ENCODE data around the gene ZNF22.
A peak's percentile ranks its signal among the peaks of the same experiment; 100 is the strongest.
"Not testable (repeated sequence)": the region's sequence is repeated elsewhere in the genome, so short reads cannot be mapped to it uniquely, and the experiment has no call there.

ZNF22 gene

DNA sequence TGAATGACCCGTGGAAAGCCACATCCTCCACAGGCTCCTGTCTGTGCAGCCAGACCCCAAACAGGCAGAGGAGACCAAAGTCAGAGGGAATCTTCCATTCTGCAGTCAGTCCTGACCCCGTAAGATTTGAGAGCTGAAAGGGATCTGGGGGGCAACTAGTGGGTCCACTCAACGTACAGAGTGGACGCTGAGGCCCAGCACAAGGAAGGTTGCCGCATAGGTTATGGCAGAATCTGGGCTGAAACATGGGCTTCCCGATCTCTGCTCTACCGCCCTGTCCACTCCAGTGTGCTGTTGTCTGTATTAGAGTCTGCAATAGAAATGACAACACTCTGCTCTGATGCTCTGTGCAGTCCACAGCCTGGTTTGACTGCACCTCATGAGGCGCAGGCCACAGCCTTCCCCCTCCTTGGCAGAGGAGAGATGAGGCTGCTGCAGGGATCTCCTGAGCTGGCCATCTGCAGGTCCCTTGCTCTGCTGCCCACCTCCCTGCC lies 7.9 kb upstream of the ZNF22 start:
- no peak for DNase-seq

DNA sequence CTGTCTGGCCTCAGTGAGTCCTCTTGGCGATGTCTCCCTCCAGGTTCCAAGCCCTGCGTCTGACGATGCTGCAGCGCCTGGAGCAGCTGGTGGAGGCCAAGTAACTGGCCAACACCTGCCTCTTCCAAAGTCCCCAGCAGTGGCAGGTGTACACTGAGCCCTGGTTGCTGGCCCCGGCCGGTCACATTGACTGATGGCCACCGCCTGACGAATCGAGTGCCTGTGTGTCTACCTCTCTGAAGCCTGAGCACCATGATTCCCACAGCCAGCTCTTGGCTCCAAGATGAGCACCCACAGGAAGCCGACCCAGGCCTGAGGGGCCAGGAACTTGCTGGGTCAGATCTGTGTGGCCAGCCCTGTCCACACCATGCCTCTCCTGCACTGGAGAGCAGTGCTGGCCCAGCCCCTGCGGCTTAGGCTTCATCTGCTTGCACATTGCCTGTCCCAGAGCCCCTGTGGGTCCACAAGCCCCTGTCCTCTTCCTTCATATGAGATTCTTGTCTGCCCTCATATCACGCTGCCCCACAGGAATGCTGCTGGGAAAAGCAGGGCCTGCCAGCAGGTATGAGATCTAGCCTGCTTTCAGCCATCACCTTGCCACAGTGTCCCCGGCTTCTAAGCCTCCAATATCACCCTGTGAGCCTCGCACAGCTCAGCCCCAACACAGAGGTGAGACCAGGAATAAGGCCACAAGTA lies 7.3 kb upstream of the ZNF22 start:
- no peak for DNase-seq

DNA sequence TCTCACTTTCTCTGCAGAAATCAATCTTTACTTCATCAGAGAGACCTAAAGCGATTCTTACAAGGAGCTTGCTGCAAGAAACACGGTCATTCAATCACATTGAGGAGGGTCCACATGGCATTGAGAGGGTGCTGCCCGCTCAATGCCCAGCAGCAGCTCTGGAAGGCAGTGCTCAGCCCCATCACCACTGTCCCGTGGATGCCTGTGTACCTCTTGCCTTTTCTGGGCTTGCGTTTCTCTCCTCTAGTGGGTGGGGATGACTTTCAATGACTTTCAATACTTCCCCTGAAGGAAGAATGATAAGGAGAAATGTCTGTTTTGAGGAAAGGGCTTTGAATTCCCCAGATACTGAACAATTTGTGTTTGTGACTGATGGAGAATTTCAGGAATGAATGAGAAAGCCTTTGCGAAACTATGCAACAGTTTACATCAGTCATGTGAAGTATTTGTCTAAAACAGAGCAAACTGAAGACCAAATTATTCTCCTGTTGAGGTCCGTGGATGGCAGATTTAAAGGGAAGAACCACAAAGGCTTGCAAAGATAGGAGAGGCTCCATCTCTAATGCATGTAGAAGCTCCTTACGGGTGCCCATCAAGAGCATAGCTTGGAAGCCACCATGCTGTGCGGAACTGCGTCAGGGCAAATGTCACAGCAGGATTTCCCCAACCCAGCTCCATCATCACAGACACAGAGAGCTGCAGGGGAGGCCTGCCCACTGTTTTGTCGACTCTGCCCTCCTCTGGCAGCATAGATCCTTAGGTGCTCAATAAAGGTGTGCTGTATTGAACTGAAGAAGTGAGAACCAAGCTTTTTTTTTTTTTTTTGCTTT lies 6.6 kb upstream of the ZNF22 start:
- DNase-seq: no peak

DNA sequence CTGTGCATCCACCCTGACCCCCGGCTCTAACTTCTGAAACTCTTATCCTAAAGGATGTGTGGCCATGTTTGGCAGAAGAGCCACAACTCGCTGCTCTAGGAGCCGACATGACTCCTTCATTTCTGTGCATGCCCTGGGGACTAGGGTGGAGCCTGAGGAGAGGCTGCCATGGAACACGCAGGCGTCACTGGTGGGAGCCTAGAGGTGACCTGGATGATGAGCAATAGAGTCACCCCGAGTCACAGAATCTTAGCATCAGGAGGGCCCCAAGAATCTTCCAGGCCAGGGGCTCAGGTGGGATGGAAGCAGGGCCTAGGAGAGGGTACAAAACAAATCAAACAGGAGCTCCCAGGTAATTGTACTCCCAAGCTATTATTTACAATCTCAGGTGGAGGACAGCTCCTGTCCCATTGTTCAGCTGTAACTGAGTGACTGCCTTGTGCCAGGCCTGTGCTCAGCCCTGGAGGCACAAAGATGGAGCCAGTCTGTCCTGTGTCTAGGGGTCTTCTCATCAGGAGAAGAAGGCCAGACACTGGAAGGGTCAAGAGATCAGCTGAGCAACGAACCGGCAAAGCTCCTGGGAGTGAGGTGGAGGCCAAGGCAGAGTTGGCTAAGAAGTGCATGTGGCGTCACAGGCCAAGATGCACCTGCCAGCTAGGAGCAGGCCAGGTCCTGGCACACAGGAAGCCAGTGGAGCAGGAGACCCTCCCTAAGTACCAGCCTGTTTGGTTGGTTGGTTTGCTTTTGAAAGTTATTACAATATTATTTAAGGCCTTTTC lies 5.8 kb upstream of the ZNF22 start:
- DNase-seq: no peak

- DNase-seq: no peak
Observed at GRCh38 chr10:44995581-44995913, 5.2 kb upstream of the ZNF22 start.

DNA sequence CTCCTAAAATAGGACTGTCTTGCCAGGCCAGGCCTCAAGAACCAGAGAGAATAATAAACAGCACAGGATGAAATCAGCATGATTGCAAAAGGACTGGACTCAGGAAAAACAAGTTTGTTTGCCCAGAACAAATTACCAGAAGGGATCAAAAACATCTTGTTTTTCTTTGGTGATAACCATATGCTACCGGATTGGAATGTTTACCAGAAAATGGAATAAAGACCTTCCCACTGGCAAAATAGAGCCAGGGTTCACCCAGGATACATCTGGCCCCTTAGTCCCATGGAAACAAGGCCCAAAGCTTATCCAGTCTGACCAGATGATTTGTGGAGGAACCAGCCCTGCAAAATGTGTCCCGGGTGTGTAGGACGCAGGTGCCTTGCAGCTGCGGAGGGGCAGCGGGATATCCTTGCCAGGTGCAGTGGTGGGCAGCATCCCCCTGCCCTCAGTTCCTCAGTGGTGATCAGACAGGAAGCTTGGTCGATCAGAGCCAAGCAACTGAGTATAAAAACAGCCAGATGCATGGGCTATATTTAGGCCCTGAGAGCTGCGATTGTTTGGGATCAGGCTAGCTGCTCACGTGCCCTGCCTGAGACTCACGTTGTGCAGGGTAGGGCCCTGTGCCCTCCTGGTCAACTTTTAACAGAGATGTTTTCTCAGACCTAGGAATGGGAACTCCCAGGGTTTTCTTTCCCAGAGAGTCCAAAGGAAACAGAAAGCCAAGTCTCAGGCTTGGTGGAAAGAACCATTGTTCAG lies 4.6 kb upstream of the ZNF22 start:
- no peak for DNase-seq

- no peak for DNase-seq
Observed at GRCh38 chr10:44997105-44997748, 3.5 kb upstream of the ZNF22 start.

DNA sequence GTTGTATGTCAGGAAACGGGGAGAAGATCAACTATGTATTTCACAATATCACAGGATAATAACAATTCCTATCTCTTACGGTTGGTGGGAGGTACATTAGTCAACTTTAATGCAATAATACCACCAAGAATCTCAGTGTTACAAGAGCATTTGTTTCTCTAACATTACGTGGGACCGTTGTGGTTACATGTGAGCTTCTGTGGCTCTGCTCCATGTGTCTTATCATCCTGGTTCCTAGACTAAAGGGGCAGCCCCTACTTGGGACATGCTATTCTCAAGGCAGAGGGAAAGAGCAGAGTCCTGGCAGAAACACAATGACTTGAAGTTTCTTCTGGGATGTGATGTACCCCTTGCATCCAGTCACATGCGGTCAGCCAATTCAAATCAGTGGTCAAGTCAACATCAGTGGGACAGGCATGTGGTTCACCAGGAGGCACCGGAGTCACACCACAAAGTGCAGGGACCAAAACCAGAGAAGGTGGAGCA lies 2.5 kb upstream of the ZNF22 start:
- DNase-seq: no peak

DNA sequence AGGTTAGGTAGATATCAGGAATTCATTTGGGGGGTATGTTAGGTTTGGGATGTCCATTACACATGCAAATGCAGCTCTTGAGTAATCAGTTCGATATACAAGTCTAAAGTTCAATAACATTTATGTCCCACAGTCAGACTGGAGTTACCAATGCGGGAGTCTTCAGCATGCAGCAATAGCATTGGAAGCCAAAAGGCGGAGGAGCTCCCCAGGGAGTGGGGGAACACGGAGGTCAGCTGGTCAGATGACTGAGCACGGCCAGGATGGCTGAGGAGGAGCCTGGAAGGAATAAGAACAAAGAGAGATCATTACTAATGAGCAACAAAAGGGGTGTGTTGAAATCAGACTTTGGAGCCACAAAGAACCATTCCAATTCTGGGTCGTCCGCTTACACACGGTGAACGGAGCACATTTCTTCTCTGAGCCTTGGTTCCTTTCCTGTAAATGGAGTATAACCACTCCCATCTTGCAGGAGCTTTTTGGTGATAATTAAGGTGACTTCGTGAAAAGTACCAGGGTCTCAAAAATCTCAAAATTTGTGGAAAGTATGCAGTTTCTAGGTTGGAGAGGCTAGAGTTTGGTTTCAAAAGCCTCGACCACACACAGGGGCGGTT lies 478 bp upstream of the ZNF22 start:
- no peak for DNase-seq

- peak; percentile 46 for DNase-seq
Observed at GRCh38 chr10:45001381-45002148, 842 bp downstream of the ZNF22 start.

DNA sequence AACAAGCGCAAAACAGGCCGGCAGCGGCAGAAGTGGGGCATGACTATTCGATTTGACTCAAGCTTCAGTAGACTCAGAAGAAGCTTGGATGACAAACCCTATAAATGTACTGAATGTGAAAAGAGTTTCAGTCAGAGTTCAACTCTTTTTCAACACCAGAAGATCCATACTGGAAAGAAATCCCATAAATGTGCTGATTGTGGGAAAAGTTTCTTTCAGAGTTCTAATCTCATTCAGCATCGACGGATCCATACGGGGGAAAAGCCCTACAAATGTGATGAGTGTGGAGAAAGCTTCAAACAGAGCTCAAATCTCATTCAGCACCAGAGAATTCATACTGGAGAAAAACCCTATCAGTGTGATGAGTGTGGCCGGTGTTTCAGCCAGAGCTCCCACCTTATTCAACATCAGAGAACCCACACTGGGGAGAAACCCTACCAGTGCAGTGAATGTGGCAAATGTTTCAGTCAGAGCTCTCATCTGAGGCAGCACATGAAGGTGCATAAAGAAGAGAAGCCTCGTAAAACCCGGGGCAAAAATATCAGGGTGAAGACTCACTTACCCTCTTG lies 2.8 kb downstream of the ZNF22 start:
- DNase-seq: no peak

DNA sequence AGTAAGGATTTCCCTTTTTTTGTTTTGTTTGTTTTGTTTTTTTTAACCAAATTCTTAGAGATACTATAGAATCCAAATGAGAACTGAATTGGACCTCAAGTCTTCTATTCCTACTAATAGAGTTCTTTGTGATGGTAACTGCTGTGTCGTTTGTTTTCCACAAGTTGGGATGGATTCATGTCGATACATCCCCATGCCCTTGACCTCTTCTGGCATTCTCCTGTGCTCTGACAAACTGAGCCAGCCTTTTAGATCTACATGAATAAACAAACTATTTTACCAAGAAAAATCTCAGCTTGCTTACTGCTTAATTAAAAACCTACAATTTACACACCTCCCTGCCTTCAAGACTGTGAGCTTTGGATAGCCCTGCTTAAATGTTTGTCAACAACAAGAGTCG lies 3.9 kb downstream of the ZNF22 start:
- DNase-seq: no peak

- no peak for DNase-seq
Observed at GRCh38 chr10:45005284-45005683, 4.6 kb downstream of the ZNF22 start.

GRCh38 chr10:45006276-45007030 lies 5.7 kb downstream of the ZNF22 start:
- no peak for DNase-seq

DNA sequence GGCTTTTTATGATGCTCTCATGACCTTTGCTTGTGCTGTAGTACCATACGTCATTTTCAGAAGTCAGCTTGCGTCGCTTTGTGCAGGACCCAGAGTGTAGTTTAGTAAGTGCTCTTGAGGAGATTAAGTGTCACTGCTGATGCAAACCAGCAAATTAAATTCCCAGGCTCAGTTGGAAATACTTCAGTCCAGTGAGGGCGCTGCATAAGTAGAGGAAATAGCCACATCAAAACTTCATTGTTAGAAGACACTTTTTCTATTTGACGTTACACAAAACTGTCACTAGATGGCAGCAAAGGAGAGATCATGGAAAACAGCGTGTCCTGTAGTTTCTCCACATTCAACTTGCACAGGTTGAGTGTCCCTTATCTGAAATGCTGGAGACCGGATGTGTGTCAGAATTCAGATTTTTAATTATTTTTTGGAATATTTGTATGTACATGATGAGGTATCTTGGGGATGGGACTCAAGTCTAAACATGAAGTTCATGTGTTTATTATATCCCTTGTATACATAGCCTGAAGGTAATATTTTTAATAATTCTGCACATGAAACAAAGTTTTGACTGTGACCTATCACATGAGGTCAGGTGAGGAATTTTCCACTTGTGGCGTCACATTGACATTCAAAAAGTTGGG lies 7.9 kb downstream of the ZNF22 start:
- no peak for DNase-seq

GRCh38 chr10:45014557-45014956 lies 13.8 kb downstream of the ZNF22 start:
- not testable (repeated sequence) for DNase-seq

DNA sequence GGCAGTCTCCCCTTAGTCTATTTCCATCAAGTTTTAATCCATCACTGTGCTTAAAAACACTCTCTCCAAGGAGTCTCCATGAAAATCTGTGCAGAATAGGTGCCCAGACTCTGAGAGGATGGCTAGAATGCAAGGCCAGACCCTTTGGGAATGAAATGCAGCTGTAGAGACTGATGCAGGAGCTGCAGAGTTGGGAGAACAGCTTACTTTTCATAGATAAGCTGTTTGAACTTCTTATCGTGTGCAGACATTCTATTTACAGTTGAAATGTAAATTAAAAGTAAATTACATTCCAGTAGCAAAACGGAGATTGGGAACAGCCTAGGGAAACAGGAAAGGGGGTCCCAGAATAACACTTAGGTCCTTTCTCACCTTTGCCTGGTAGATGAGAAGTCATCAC lies 14.9 kb downstream of the ZNF22 start:
- no peak for DNase-seq

- DNase-seq: no peak
Observed at GRCh38 chr10:45023426-45023825, 22.7 kb downstream of the ZNF22 start.

- no peak for DNase-seq
Observed at GRCh38 chr10:45034301-45034700, 33.6 kb downstream of the ZNF22 start.
